Lower lobe of right lung (tissue), 2 donors: ENCODE measurements around the gene COL2A1. TPM values are rescaled to one million over a fixed set of nuclear protein-coding genes. Genes with fewer than 3 reads are reported as not detected.

ENCODE experiments used
- ATAC-seq, 2 donors: fragments of 200-7000 bp; cut with Tn5 transposase; one replicate each; pipeline ENCODE4 v1.9.1; 2020 to 2022; ENCODE audit warnings: mild to moderate bottlenecking in 2 of 2, moderate library complexity in 2 of 2
- DNase-seq: peaks from one replicate; pipeline ENCODE4 v3.0.0-alpha.2; 2020
- H3K27ac ChIP-seq: fragments of 200-600 bp; one replicate; pipeline ENCODE4 v1.8.0; 2022
- H3K27me3 ChIP-seq: fragments of 200-600 bp; one replicate; pipeline ENCODE4 v1.8.0; 2022; ENCODE audit warnings: low read depth
- H3K36me3 ChIP-seq: fragments of 200-600 bp; one replicate; pipeline ENCODE4 v1.8.0; 2022; ENCODE audit warnings: mild to moderate bottlenecking
- H3K4me1 ChIP-seq: fragments of 200-600 bp; one replicate; pipeline ENCODE4 v1.8.0; 2022
- H3K4me3 ChIP-seq: fragments of 200-600 bp; one replicate; pipeline ENCODE4 v1.8.0; 2022; ENCODE audit warnings: mild to moderate bottlenecking
- H3K9me3 ChIP-seq: fragments of 200-600 bp; one replicate; pipeline ENCODE4 v1.8.0; 2022
- intact Hi-C: fragments of 100-400 bp; cut with DNase I; formaldehyde crosslinking; loops from one replicate; pipeline ENCODE4 v1.11.0; 2022
- total RNA-seq: library from RNA; stranded (reverse); fragmentation: NEBNext Ultra II Directional; extraction: Animal tissue kit (Norgen Biotek cat#: 25700); gene quantifications from one replicate; pipeline ENCODE4 v1.2.1, GENCODE V29; 2021
- TF ChIP-seq, protein P1 (sequence below): fragments of 200-600 bp; IDR thresholded peaks from one replicate; pipeline ENCODE4 v1.8.0; 2022; ENCODE audit warnings: antibody characterized with exemption, mild to moderate bottlenecking
- donor health status: DM: no; HTN: yes; CAD: no; lungs with severe emphysema.

Gene COL2A1
- total RNA-seq, 1 donor from 2014 or later: not detected

DNA sequence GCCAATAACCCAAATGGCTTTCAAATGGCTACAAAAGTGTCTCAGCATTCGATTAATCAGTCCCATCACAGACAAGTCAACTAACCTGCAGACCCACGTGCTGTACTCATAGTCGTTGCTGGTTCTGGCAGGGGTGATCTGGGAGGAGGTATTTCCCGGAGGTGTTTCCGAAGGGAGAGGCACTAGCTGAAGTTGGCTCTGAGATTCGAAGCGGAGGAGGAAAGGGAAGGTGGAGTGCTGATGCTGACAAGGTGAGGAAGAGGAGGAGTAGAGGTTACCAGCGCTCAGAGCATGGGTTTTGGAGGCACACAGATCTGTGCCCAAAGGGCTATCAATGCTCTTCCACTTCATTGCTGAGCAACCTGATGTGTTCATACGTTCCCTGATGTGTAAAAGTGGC is 20.5 kb upstream of the COL2A1 start:
- Histone ChIP-seq H3K27me3 (peaks cover 5% of the 10 kb centered on the region), H3K9me3 (no peaks in the 10 kb centered on the region), H3K4me3 (no peak overlapping the region), H3K27ac (no peak overlapping the region), H3K4me1 (no peaks in the 10 kb centered on the region), H3K36me3 (no peaks in the 10 kb centered on the region)
- DNase-seq: no peak
- ATAC-seq: no peak
- TF ChIP-seq, protein P1, sequence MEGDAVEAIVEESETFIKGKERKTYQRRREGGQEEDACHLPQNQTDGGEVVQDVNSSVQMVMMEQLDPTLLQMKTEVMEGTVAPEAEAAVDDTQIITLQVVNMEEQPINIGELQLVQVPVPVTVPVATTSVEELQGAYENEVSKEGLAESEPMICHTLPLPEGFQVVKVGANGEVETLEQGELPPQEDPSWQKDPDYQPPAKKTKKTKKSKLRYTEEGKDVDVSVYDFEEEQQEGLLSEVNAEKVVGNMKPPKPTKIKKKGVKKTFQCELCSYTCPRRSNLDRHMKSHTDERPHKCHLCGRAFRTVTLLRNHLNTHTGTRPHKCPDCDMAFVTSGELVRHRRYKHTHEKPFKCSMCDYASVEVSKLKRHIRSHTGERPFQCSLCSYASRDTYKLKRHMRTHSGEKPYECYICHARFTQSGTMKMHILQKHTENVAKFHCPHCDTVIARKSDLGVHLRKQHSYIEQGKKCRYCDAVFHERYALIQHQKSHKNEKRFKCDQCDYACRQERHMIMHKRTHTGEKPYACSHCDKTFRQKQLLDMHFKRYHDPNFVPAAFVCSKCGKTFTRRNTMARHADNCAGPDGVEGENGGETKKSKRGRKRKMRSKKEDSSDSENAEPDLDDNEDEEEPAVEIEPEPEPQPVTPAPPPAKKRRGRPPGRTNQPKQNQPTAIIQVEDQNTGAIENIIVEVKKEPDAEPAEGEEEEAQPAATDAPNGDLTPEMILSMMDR: no peak
- intact Hi-C loops: no loop called here

- no peak overlapping the region for H3K27ac ChIP-seq
- intact Hi-C loops: no loop called here
- H3K27me3 ChIP-seq: peaks cover 5% of the 10 kb centered on the region
- H3K4me1 ChIP-seq: no peaks in the 10 kb centered on the region
- DNase-seq: no peak
- no peaks in the 10 kb centered on the region for H3K36me3 ChIP-seq
- no peaks in the 10 kb centered on the region for H3K9me3 ChIP-seq
- no peak overlapping the region for H3K4me3 ChIP-seq
- ATAC-seq: peak; percentile 69 to 78
- TF ChIP-seq, protein P1: no peak
These were observed 19.1 kb upstream of the COL2A1 start for GRCh38 chr12:48023386-48023785.

- Histone ChIP-seq H3K9me3 (no peaks in the 10 kb centered on the region), H3K4me1 (no peaks in the 10 kb centered on the region), H3K36me3 (no peaks in the 10 kb centered on the region), H3K4me3 (no peak overlapping the region), H3K27me3 (peaks cover 5% of the 10 kb centered on the region), H3K27ac (no peak overlapping the region)
- intact Hi-C loops: no loop called here
- TF ChIP-seq, protein P1: no peak
- no peak for DNase-seq
- peak; percentile 48 to 57 for ATAC-seq
These were observed 18.6 kb upstream of the COL2A1 start for GRCh38 chr12:48022676-48023385.

DNA sequence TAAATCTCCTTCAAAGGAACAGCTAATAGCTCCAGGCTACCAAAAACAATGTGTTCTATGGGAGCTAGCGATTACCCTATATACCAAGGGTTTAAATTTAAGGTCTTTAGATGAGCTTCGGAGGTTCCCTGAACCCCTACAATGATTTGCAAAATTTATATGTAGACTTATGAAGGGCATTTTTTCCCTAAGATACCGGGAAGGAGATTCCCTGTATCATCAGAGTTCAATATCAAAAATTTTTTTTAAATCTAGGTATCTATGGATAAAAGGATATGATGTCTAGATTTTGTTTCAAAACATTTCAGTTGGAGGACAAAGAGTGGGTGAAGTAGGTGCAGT is 17.9 kb upstream of the COL2A1 start:
- Histone ChIP-seq H3K36me3 (no peaks in the 10 kb centered on the region), H3K27ac (no peak overlapping the region), H3K4me3 (no peak overlapping the region), H3K27me3 (peaks cover 9% of the 10 kb centered on the region), H3K4me1 (no peaks in the 10 kb centered on the region), H3K9me3 (no peaks in the 10 kb centered on the region)
- TF ChIP-seq, protein P1: no peak
- ATAC-seq (no peak), DNase-seq (no peak)
- intact Hi-C loops: no loop called here

DNA sequence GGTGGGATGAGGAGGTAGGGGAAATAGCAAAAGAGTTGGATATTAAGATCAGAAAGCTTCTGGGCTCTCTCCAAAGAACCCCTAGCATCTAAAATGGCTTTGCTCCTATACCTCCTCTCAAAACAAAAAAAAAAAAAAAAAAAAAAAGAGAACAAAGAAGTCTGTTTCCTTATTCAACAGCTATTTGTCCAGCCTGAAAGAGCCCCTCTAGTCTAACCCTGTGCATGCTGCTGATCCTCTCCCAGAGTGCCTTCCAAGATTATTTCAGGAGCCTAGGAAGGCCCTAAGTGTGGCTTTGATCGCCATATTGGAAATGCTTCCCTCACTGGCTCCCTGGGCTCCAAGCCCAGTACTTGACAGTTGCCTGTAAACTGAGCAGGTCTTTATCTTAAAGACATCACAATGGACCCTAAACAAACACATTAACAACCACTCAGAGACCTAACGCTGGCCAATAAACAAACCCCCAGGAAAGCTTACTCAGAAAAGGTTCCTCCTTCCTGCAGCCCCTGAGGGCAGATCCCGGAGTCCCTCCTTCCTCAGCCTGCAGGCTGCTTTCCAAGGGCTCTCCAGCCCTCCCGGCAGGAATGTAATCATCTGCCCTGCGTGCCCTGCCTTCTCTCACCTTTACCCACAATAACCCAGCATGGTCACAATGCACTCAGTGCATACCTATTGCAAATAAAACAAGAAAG is 17.4 kb upstream of the COL2A1 start:
- intact Hi-C loops: no loop called here
- ATAC-seq (peak; percentile 75 to 85), DNase-seq (no peak)
- no peaks in the 10 kb centered on the region for H3K9me3 ChIP-seq
- TF ChIP-seq, protein P1: no peak
- H3K4me1 ChIP-seq: no peaks in the 10 kb centered on the region
- no peak overlapping the region for H3K27ac ChIP-seq
- H3K27me3 ChIP-seq: peaks cover 10% of the 10 kb centered on the region
- H3K4me3 ChIP-seq: no peak overlapping the region
- H3K36me3 ChIP-seq: no peaks in the 10 kb centered on the region
